Muscle of arm (tissue), 14 donors: ENCODE measurements around the gene CERS3. TPM values are rescaled to one million over a fixed set of nuclear protein-coding genes. Genes with fewer than 3 reads are reported as not detected.
A peak's percentile ranks its signal among the peaks of the same experiment; 100 is the strongest.

ENCODE experiments used
- DNase-seq: peaks from one replicate; pipeline ENCODE4 v3.0.0-alpha.2; 2013
- long read RNA-seq, 11 donors: transcript quantifications; one replicate each; lab custom pipeline, GENCODE V29; 2026
- polyA plus RNA-seq, 12 donors: library from polyadenylated mRNA; unstranded; fragments of 120-200 nt; gene quantifications; one replicate each; pipeline ENCODE4 v1.2.1, GENCODE V29; 2013; ENCODE audit not compliant: insufficient read length in 12 of 12

The CERS3 gene
- polyA plus RNA-seq: 10 to 100 TPM in 1 of 12 donors, 1 to 10 TPM in 8, under 1 TPM in 1, not detected in 2; 0.74 to 16.0 (median 2.4) TPM
- long read RNA-seq, donor 1: 0 reads
- long read RNA-seq, donor 2: 0 reads
- long read RNA-seq, donor 3: 0 reads
- long read RNA-seq, donor 4: 0 reads
- long read RNA-seq, donor 5: 0 reads
- long read RNA-seq, donor 6: 0 reads
- long read RNA-seq, donor 7: 0 reads
- long read RNA-seq, donor 8: 0 reads
- long read RNA-seq, donor 9: 0 reads
- long read RNA-seq, donor 10: 0 reads
- long read RNA-seq, donor 11: 0 reads

DNA sequence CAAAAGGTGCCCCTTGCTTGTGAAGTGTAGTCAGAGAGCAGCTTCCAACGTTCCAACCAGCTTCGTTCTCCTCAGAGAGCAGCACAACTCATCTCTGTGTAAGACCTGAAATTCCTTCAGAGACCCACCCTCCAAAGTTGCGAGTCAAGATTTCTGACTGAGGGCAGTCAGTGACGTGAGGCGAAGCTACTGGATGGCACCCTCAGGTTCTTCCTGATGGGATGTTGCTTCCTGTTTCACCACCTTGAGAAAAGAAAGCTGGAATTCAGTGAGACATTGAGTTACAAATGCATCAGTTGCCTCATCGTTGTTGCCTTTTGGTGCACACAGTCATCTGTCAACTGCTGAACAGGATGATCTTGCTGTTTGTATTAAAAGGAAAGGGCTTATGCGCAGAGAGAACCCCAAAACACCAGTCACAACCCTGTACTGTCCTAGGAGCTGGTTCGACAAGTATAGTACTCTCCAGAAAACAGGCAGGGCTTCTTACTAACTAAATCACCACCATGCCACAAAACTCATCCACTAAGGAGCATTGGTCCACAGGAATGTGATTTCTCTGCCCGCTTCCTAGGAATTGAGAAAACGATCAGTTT, at the start of gene CERS3:
Gene CERS3 (minus strand): TSS at position 118 of the 596 bp plus-strand sequence. CDS start 27,101 bp downstream, outside the sequence.
- DNase-seq: no peak

DNA sequence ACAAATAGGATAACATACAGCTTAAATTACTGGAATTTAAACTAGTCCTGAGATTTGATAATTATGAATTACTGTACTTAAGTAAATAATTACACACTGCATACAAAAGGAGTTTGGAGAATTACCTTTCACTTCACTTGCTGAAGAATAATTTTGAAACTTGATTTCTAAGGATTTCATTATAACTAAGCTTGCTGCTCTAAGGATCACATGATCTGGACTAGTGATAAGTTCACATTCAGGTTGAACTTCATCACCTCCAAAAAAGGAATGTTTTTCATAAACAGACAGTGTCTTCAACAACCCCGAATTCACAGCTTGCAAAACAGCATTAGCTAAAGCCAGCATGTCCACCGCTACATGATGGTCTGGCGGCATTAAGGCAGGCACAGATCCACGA, 44.8 kb upstream of the CERS3 start:
- DNase-seq: no peak

DNA sequence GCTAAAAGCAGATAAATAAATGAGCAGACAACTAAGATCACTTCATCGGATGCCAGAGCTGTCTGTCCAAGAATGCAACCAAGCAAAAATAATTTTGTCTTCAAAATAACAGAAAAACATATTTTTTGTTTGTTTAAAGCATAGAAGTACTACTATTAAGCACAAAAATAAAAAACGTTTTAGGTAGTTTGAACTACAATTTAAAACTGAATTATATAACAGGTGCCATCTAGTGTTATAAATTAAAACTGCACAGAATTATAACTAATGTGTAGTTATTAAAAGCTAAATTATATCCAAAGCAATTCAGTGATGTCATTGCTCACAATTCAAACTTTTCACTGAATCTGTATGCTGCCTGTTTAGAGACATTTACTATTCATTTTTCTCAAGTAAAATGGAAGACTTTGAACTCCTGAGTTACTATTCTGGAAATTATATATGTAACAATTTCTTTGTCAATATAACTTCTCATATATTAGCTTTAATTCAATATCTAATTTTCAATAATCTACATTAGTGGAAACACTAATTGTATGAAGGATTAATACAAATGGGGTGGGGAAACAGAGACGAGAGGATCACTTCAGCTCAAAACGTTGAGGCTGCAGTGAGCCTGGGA, 43.7 kb upstream of the CERS3 start:
- DNase-seq: peak; percentile 19

DNA sequence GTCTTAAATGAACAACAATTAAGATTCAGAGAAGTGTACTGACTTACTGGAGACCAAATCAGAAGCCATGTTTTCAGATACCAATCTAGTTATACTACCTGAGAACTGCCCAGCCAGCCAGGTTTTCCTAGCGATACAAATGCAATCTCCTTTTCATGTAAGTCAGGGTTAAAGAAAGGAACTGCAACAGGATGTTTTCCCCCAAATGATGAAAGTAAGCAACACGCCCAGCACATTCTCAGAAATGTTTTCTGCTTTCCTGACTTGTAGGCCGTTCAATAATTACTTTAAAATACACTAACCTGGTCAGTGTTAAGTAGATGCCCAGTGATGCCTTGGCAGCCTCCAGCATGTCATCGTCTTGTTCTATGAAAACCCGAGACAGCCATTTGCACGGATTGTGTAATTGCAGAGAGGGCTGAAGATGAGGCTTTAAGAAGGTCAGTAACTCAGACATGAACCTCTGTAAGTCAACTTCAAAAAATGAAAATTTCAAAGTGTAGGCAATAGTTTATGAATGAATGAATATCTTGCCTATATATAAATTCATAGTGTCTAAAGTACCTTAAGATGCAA, 42.9 kb upstream of the CERS3 start:
- DNase-seq: no peak

DNA sequence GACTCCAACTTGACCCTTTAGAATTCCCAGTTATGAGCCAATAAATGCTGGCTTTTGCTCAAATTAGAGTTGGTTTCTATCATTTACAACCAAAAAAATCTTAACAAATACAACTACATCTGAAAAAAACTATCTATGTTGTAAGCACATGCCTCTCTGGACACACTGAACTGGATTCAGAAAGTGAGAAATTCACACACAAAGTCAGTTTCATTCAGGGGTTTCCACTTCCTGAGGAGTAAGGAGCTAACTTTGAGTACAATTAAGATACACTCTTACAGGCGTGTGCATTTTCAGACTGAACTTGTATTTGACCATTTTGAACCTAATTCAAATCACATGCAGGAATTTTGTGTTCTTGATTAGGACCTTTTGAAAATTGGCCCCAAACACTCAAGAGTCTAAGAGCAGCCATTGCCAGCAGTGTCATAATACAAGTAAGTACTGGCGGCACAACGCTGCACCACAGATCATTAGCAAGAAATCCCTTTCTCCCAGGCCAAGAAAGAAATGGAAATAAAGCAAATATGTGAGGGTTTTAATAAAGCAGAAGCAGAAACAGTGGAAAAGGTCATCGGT, 42.1 kb upstream of the CERS3 start:
- no peak for DNase-seq

DNA sequence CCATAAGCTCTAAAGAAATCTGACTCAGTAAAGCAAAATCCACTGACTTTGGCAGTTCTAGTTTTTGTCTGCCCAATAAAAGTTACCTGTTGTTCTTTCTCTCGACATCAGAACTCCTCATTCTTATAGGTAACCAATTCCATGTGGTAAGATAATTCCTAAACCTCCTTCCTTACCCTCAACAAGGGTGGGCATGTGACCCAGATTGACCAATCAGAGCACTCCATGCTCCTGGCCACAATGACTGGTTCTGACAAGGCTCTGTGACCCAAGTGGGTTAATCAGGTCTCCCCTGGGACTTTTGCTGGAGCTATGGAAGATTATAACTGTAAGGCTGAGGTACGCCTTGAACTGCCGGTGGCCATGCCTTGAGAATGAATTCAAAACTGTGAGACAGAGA, 41.5 kb upstream of the CERS3 start:
- DNase-seq: no peak

DNA sequence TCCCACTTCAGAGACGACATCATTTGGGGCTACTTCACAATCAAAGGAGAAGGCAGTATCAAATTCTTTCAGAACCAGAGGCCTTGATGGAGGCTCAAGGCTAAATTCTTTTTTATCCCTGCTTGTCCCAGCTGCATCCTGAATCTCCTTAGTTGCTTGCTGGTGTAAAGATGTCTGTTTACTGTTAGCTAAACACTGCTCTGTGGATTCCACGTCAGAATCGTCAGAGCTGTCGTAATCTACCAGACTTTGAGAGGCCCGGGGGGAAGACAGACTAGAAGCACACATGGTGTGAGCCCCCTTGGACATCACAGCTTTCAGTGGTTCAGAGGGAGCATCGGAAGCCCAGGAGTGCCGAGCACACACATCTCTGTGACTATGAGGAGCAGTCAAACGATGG, 40.6 kb upstream of the CERS3 start:
- no peak for DNase-seq

DNA sequence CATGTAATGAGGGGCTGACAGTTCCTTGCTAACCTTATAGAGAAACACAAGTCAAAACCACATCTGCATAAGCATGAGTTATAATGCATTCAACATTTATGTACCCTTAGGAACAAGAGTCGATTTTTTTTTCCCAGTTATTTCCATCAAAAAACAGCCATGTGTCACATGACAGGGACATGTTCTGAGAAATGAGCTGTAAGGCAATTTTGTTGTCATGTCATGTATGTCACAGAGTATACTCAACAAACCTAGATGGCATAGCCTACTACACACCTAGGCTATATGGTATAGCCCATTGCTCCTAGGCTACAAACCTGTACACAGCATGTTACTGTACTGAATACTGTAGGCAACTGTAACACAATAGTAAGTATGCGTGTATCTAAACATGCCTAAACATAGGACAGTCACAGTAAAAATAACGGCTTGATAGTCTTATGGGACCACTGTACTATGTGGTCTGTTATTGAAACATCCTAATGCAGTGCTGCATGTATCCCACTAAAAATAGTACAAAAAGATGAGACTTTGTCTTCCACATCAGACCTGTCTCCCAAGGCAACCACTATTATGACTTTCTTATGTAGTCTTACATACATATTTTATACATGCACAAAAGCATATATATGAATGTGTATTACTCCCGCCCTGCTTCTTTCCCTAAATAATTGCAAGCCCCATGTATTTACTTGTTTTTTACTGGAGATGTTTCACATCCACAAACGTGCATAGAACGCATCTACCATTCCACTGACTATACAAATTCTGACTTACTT, 38.3 kb upstream of the CERS3 start:
- DNase-seq: no peak

DNA sequence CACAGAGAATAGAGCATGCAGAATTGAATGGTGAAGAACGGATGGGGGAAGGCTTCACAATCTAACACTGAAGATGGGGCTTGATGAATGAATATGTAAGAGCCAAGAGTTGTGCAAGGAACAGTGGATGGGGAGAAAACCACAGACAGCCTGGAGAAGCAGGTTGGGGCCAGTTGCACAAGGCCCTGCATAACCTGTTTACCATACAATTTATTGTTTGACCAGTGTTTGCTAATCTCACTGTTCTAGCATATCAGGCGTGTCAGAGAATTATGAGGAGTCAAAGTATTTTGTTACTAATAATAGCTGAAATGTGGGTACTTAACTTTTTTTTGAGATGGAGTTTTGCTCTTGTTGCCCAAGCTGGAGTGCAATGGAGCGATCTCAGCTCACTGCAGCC, 36.8 kb upstream of the CERS3 start:
- DNase-seq: no peak

DNA sequence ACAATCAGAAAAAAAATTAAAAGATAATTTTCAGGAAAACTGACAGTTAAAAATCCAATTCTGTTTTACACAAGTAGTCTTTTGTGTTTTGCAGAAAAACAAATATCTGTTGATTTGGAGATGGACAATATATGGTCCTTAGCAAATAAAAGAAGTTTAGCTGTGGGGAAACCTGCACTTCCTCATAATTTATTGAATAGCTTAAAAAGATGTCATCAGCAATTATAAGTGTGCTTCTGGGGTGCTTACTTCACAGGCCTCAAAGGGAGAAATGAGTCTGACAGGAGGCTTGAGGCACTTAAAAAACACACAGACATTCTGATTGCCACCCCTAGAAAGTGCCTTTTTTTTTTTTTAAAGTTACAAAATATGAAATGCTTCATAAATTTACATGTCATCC, 31.6 kb upstream of the CERS3 start:
- DNase-seq: no peak

DNA sequence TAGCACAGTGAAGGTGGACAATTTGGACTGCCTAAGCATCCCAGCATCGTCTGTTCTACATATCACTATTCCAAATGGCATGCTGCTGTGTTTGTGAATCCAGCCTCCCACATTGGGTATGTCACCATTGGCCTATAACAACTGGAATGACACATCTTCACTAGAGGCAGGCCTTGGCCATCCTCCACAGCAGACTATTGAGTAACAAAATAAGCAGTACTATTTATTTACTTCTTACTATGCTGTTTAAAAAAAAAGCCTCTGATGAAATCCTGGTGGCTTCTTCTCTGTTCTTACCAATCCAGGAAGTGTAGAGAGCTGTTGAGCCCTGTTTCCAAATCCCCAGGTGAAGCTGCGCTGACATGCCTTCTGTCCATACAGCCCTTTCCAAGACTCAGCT, 30.6 kb upstream of the CERS3 start:
- no peak for DNase-seq

DNA sequence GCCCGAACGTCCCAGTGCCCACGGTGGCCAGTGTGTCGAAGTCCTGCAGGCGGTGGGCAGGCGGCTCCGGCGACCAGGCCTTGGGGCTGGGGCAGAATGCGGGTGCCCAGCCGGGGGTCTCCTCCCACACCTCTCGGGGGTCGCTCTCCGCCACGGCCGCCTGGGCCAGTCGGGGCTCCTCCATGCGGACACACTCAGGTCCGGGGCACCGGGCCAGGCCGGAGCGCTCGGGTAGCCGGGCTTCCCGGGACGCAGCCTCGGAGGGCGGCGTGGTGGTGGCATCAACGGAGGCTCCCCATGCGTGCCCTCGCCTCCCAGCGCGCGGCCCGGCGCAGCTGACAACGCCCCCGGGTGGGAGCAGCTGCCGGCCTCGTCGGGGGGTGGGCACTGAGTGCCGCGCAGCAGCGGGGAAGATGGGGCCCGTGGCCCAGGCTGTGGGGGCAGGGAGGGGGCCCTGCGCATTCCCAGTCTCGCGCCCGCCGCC, 30.1 kb upstream of the CERS3 start:
- no peak for DNase-seq

DNA sequence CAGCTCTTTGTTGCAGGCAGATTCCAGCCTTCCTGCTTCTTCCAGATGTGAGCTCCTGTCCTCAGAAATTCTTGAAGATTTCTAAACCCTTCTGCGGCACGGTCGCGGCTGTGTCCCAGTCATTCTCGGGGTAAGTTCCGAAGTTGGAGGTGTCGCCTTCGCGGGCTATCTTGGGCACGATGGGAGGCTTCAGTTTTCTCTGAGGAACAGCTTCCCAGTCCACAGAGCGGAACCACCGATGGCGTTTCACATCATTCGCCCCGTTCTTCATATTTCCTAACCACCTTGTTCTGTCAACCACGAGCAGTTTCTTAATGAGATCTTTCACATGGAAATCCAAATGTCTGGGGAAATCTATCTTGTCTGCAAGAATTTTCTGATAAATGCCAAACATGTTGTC, 24.7 kb upstream of the CERS3 start:
- DNase-seq: no peak

DNA sequence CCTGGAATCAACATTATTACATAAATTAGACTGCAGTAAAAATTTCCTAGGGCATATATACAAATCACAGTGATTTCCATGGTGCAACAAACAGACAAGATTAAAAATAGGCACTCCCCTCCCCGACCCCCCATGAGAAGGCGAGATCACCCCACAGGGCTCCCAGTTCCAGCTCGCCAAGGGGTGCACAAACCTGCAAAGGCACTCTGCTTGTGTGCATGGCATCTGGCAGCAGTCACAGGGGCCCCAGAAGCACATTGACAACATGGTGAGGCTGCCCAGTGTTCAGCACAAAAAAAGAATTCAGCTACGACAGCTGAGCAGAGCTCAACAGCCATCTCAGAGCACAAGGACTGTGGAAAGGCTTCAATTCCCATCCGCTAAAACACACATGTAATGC, 19.2 kb upstream of the CERS3 start:
- no peak for DNase-seq

DNA sequence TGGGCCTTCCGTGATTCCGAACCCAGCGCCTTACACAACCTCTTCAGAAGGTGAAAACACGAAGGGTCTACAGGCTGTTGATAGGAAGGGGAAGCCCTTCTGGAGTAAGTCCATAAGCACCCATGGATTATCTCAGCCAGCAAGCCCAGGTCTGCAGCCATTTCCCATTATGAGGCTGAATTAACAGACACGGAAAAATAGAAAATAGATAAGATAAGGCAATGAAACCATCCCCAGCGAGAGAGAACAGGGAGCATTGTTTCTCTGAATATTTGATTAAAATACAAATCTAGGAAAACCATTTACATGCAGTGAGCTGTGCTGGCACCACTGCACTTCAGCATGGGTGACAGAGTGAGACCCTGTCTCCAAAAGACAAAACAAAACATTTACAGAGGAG, 16.2 kb upstream of the CERS3 start:
- no peak for DNase-seq

DNA sequence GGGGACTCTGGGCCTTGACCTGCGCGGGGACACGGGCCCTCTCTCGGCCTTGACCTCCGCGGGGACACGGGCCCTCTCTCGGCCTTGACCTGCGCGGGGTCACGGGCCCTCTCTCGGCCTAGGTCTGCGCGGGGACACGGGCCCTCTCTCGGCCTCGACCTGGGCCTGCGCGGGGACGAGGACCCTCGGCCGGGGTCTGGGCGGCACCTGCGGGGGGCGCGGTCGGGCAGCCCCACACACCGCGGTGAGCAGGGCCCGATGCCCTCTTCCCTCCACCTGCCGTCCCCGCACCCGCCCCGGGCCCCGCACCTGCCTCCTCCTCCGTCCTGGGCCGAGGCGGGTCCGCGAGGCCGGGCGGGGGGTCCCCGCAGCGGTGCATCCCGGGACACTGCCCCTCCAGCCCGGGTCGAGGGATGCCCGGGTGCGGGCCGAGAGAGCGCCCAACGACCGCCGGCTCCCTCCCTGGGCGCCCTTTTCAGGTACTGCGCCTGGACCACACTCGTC, 15.6 kb upstream of the CERS3 start:
- no peak for DNase-seq

DNA sequence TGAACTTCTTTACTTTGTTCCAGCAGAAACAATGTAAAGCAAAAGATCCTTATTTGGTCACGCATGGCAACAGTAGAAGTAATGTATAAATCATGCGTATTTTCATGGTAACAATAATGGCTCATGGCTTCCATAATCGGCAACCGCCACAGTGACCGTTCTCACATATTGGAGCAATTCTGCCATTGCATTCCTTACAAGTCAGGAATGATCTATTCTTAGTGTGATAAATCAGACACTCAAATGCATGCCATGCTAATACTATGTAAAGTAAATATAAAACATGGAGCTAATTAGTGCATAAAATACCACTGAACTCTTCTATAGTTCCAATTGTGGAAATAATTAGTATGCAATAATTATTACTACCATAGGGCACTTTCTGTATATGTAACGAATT, 13.5 kb upstream of the CERS3 start:
- DNase-seq: no peak

DNA sequence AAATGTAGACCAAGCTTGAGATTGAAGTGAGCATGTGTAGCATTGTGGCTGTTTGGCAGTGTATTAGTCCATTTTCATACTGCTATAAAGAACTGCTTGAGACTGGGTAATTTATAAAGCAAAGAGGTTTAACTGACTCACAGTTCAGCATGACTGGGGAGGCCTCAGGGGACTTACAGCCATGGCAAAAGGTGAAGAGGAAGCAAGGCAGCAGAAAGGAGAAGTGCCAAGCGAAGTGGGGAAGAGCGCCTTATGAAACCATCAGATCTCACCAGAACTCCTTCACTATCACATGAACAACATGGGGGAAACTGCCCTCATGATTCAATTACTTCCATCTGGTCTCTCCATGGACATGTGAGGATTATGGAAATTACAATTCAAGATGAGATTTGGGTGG, 8.6 kb upstream of the CERS3 start:
- no peak for DNase-seq

DNA sequence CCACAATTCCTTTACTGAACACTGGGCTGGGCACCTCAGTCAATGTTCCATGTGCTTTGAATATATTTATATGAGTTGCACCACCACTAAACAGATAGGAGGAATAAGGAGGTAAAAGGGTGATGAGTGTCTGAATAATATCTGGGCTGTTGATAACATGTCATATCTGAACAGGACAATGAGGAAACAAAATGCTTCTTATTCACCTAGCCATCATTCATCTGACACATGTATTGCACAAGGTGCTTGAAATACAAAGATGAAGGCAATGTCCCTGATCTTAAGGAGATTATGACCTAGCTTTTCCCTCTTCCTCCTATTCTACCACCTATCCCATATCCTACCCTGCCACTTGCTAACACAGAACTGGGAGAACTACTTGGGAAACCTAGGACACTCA, 8.0 kb upstream of the CERS3 start:
- no peak for DNase-seq

DNA sequence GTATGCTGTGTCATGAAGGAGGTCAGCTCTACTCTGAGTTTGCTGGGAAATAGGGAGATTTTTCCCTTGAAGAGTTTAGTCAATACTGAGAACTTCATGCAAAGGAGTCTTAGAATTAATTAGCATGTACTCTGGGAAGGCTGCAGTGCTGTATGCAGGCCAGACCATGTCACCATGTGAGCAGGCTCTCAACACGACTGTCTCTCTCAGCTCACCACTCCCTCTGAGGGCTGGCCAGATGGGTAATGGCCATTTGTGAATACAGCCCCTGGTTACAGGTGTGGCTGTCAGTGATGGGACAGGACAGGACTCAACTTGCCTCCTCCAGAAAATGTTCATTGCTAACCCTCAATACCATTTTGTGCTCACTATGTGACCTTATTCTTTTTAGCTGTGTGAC, 5.1 kb upstream of the CERS3 start:
- DNase-seq: no peak

DNA sequence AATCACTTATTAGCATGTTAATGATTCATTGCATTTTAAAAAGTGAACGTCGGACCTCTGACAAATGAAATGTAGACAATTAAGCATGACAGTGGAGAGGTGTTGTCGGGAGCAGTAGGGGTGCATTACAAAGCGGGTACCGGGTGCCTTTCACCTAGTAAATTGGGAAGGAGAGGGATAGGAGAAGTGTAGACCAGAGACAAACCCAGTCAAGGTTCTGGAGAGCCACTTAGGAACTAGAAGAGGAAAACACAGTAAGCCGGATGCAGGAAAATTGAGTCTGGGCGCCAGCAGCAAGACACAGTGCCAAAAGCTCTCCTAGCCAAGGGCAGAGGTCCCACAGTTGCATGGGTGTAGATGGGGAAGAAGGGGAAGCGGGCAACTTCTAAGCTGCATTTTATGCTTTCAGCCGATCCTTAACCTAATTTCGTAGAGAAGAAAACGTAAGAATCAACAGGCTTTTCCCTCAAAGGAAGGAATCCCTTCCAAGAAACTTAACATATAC, 3.1 kb upstream of the CERS3 start:
- peak; percentile 41 for DNase-seq
